ENCODE results near the gene SLC22A12.

Gene SLC22A12

DNA sequence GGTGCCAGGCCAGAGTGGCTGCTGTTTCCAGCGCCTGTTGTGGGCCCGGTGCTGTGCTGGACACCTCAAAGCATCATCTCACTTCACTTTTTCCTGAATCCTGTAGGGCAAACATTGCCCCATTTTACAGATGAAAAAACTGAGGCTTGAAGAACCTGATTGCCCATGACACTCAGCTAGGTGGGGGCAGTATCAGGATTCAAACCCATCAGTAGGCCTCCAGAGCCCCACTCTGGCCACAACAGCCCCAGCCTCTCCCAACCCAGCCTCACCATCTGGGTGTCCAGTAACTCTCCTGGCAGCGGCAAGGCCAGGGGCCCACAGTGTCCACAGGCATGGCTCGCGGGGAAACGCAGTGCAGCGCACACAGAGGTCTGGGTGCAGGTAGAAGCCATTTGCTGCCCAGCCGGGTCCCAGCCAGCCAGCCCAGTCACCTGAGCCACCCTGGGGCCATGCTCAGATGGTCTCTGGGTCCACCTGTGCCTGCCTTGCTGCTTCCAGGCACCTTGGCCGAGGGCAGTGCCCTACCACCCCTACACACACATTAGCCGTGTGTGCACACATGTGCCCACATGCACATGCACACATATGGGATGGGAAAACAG, 11.5 kb downstream of the SLC22A12 start:
- Histone ChIP-seq H3K9ac (ENCODE audit: low read depth, low read length, poor library complexity, severe bottlenecking) (no peak overlapping the region), H3K79me2 (ENCODE audit: insufficient read depth, low read length) (no peaks in the 10 kb centered on the region), H3K27me3 (ENCODE audit: insufficient read depth, low read length, poor library complexity, severe bottlenecking) (no peaks in the 10 kb centered on the region), H3K4me2 (ENCODE audit: low read depth, low read length, poor library complexity, severe bottlenecking) (no peak overlapping the region), H3K9me2 (replicated peaks; ENCODE audit: low read depth, low read length) (no peaks in the 10 kb centered on the region), H2AFZ (ENCODE audit: low read length) (no peak overlapping the region), H3F3A (ENCODE audit: low read depth) (no peaks in the 10 kb centered on the region), H3K4me3 (ENCODE audit: low read length, poor library complexity, severe bottlenecking) (no peak overlapping the region), H4K20me1 (ENCODE audit: insufficient read depth, low read length, poor library complexity, severe bottlenecking) (no peaks in the 10 kb centered on the region), H3K9me3 (ENCODE audit: insufficient read depth, low read depth, low read length) (no peaks in the 10 kb centered on the region), H3K4me1 (ENCODE audit: insufficient read depth, low read length, poor library complexity, severe bottlenecking) (peaks cover 8% of the 10 kb centered on the region), H3K36me3 (ENCODE audit: insufficient read depth, low read length) (no peaks in the 10 kb centered on the region)
- TF ChIP-seq EZH2phosphoT487 (IDR thresholded peaks at IDR 0.05; ENCODE audit: borderline replicate concordance) = no peak
- TF ChIP-seq, protein P1, sequence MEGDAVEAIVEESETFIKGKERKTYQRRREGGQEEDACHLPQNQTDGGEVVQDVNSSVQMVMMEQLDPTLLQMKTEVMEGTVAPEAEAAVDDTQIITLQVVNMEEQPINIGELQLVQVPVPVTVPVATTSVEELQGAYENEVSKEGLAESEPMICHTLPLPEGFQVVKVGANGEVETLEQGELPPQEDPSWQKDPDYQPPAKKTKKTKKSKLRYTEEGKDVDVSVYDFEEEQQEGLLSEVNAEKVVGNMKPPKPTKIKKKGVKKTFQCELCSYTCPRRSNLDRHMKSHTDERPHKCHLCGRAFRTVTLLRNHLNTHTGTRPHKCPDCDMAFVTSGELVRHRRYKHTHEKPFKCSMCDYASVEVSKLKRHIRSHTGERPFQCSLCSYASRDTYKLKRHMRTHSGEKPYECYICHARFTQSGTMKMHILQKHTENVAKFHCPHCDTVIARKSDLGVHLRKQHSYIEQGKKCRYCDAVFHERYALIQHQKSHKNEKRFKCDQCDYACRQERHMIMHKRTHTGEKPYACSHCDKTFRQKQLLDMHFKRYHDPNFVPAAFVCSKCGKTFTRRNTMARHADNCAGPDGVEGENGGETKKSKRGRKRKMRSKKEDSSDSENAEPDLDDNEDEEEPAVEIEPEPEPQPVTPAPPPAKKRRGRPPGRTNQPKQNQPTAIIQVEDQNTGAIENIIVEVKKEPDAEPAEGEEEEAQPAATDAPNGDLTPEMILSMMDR (conservative IDR thresholded peaks at IDR 0.05; ENCODE audit: low read length) = no peak

DNA sequence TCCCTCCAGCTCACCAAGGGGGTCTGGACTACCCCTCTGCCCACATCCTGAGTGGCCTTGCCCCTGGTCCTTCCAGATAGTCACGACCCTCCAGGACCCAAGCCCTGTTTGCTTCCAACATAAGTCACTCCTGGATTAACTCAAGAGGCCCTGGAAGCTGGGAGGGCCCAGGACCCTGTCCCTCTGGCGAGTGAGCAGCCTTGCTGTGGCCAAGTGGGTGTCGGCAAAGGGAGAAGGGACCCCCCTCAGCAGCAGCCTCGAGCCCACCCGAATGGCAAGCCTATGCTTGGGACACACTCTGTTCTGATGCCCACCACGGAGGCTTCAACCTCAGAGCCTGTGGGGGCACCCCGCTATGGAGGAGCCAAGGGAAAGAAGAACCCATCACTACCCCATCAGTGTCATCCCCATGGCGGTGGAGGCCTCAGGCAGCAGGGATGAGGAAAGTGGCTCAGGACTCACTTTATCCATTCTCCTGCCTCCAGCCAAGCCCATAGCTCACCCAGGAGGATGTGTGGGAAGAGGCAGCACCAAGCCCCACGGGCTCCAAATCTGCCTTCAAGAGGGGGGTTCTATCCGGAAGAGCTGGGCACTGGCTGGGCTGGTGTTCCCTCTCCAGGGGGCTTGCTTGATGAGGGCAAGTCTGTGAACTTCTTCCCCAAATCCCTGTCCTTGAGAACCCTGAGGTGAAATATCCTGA, 12.5 kb downstream of the SLC22A12 start:
- no peak overlapping the region for H2AFZ ChIP-seq (ENCODE audit: low read length)
- no peak overlapping the region for H3K9ac ChIP-seq (ENCODE audit: low read depth, low read length, poor library complexity, severe bottlenecking)
- no peak overlapping the region for H3K4me2 ChIP-seq (ENCODE audit: low read depth, low read length, poor library complexity, severe bottlenecking)
- peaks cover 11% of the 10 kb centered on the region for H3K4me1 ChIP-seq (ENCODE audit: insufficient read depth, low read length, poor library complexity, severe bottlenecking)
- H3K36me3 ChIP-seq (ENCODE audit: insufficient read depth, low read length) = no peaks in the 10 kb centered on the region
- no peaks in the 10 kb centered on the region for H4K20me1 ChIP-seq (ENCODE audit: insufficient read depth, low read length, poor library complexity, severe bottlenecking)
- H3K79me2 ChIP-seq (ENCODE audit: insufficient read depth, low read length) = no peaks in the 10 kb centered on the region
- H3K9me2 ChIP-seq (replicated peaks; ENCODE audit: low read depth, low read length) = no peaks in the 10 kb centered on the region
- no peaks in the 10 kb centered on the region for H3F3A ChIP-seq (ENCODE audit: low read depth)
- H3K4me3 ChIP-seq (ENCODE audit: low read length, poor library complexity, severe bottlenecking) = no peak overlapping the region
- no peaks in the 10 kb centered on the region for H3K27me3 ChIP-seq (ENCODE audit: insufficient read depth, low read length, poor library complexity, severe bottlenecking)
- TF ChIP-seq, protein P1 (conservative IDR thresholded peaks at IDR 0.05; ENCODE audit: low read length) = no peak
- TF ChIP-seq EZH2phosphoT487 (IDR thresholded peaks at IDR 0.05; ENCODE audit: borderline replicate concordance) = no peak
- H3K9me3 ChIP-seq (ENCODE audit: insufficient read depth, low read depth, low read length) = no peaks in the 10 kb centered on the region

DNA sequence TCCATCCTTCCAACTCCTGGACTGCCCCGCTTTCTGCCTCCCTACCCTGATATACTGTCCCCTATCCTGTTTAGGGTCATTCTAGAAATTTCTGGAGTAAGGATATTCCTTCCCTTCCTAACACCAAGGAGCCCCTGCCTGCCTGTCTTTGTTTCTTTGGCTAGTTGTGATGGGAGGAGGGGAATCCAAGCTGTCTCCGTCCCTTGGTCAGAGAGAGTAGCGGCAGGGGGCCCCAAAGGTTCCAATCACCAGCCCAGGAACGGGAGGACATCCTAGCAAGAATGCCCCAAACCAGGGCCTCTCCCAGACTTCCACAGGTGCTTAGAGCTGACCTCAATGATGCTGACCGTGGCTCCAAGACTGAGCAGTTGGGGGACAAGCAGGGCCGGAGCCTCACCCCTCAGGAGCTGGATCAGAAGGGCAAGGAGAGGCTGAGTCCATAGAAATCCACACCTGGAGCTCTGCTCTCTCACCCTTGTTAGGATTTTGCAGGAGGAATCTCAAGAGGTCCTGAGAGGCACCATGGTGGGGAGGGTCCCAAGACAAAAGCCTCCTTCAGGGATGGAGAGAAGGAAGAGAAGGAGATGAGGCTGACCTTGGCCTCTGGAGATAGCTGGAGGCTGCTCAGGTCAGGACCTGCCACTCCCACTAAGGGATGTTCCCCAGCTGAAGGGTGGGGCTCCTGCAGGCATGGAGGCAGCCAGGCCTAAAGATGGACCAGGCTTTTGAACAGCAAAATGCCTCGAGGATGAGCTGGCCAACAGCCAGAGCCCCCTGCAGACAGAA, 13.6 kb downstream of the SLC22A12 start:
- H2AFZ ChIP-seq (ENCODE audit: low read length) = no peak overlapping the region
- no peak overlapping the region for H3K4me2 ChIP-seq (ENCODE audit: low read depth, low read length, poor library complexity, severe bottlenecking)
- H3K9ac ChIP-seq (ENCODE audit: low read depth, low read length, poor library complexity, severe bottlenecking) = no peak overlapping the region
- no peak for TF ChIP-seq EZH2phosphoT487 (IDR thresholded peaks at IDR 0.05; ENCODE audit: borderline replicate concordance)
- TF ChIP-seq, protein P1 (conservative IDR thresholded peaks at IDR 0.05; ENCODE audit: low read length) = no peak
- H3K4me1 ChIP-seq (ENCODE audit: insufficient read depth, low read length, poor library complexity, severe bottlenecking) = peaks cover 22% of the 10 kb centered on the region
- no peaks in the 10 kb centered on the region for H3K27me3 ChIP-seq (ENCODE audit: insufficient read depth, low read length, poor library complexity, severe bottlenecking)
- H3K9me3 ChIP-seq (ENCODE audit: insufficient read depth, low read depth, low read length) = no peaks in the 10 kb centered on the region
- no peaks in the 10 kb centered on the region for H3K36me3 ChIP-seq (ENCODE audit: insufficient read depth, low read length)
- no peaks in the 10 kb centered on the region for H3K9me2 ChIP-seq (replicated peaks; ENCODE audit: low read depth, low read length)
- H4K20me1 ChIP-seq (ENCODE audit: insufficient read depth, low read length, poor library complexity, severe bottlenecking) = no peaks in the 10 kb centered on the region
- no peaks in the 10 kb centered on the region for H3K79me2 ChIP-seq (ENCODE audit: insufficient read depth, low read length)
- H3F3A ChIP-seq (ENCODE audit: low read depth) = no peaks in the 10 kb centered on the region
- no peak overlapping the region for H3K4me3 ChIP-seq (ENCODE audit: low read length, poor library complexity, severe bottlenecking)

All from Loucy (cell line).